Measurements from ENCODE around the gene PAPPA2.

DNA sequence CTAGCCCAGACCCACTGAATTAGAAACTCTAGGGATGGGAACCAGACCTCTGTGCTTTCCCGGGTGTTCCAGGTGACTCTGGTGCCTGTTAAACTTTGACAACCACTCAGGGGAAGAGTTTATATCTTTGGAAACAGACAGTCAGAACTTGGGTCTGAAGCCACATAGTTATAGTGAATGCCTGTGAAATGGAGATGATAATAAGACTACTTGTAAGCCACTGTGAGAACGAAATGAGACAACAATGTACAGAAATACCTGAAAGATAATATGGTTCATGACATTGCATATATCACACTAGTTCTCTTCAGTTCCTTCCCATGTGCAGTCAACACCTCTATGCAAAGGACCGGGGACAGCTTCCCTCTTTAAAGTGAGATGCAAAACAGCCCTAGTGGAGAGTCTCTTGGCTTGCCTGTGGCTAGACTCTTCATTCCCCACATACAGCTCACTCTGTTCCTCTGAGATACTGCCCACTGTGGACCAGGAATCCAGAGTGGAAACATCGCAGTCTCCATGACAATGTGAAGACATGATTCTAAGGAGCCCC lies 414.1 kb downstream of the PAPPA2 start:
- TF ChIP-seq CTCF (IDR thresholded peaks at IDR 0.05) (no peak), EZH2 (IDR thresholded peaks at IDR 0.05; ENCODE audit: borderline replicate concordance, insufficient read depth, low read depth, low read length, poor library complexity, severe bottlenecking) (no peak)

Data from B cell (primary cell).